Measurements from ENCODE around the gene ELK4.
"Not testable (repeated sequence)": the region's sequence is repeated elsewhere in the genome, so short reads cannot be mapped to it uniquely, and the experiment has no call there.

The ELK4 gene

GRCh38 chr1:205663286-205663936, 31.6 kb upstream of the ELK4 start:
- DNase-seq (ENCODE audit: low read depth), result no peak

- DNase-seq (ENCODE audit: low read depth), result no peak
Observed at GRCh38 chr1:205662791-205663190, 31.0 kb upstream of the ELK4 start.

GRCh38 chr1:205662135-205662738, 30.4 kb upstream of the ELK4 start:
- no peak for DNase-seq (ENCODE audit: low read depth)

- DNase-seq (ENCODE audit: low read depth), result no peak
Observed at GRCh38 chr1:205661429-205662134, 29.8 kb upstream of the ELK4 start.

GRCh38 chr1:205660361-205660760, 28.6 kb upstream of the ELK4 start:
- DNase-seq (ENCODE audit: low read depth), result no peak

GRCh38 chr1:205658943-205659581, 27.3 kb upstream of the ELK4 start:
- DNase-seq (ENCODE audit: low read depth), result no peak

- DNase-seq (ENCODE audit: low read depth), result no peak
Observed at GRCh38 chr1:205656236-205656635, 24.4 kb upstream of the ELK4 start.

GRCh38 chr1:205652984-205653383, 21.2 kb upstream of the ELK4 start:
- no peak for DNase-seq (ENCODE audit: low read depth)

GRCh38 chr1:205650241-205650640, 18.4 kb upstream of the ELK4 start:
- no peak for DNase-seq (ENCODE audit: low read depth)

- no peak for DNase-seq (ENCODE audit: low read depth)
Observed at GRCh38 chr1:205645519-205645918, 13.7 kb upstream of the ELK4 start.

- no peak for DNase-seq (ENCODE audit: low read depth)
Observed at GRCh38 chr1:205642679-205643307, 11.0 kb upstream of the ELK4 start.

GRCh38 chr1:205639567-205639966, 7.8 kb upstream of the ELK4 start:
- no peak for DNase-seq (ENCODE audit: low read depth)

- DNase-seq (ENCODE audit: low read depth), result no peak
Observed at GRCh38 chr1:205637854-205638468, 6.2 kb upstream of the ELK4 start.

GRCh38 chr1:205636732-205637131, 4.9 kb upstream of the ELK4 start:
- no peak for DNase-seq (ENCODE audit: low read depth)

GRCh38 chr1:205636138-205636530, 4.3 kb upstream of the ELK4 start:
- DNase-seq (ENCODE audit: low read depth), result not testable (repeated sequence)

- DNase-seq (ENCODE audit: low read depth), result no peak
Observed at GRCh38 chr1:205633421-205633976, 1.7 kb upstream of the ELK4 start.

GRCh38 chr1:205632669-205633169, 908 bp upstream of the ELK4 start:
- DNase-seq (ENCODE audit: low read depth), result no peak

GRCh38 chr1:205631010-205631767, 622 bp downstream of the ELK4 start:
- peak; percentile 33 for DNase-seq (ENCODE audit: low read depth)

GRCh38 chr1:205630651-205631009, 1.2 kb downstream of the ELK4 start:
- no peak for DNase-seq (ENCODE audit: low read depth)

GRCh38 chr1:205630241-205630640, 1.6 kb downstream of the ELK4 start:
- peak; percentile 20 for DNase-seq (ENCODE audit: low read depth)

GRCh38 chr1:205629751-205630150, 2.1 kb downstream of the ELK4 start:
- DNase-seq (ENCODE audit: low read depth), result no peak
